HG03280 (cell line): ENCODE results near the gene ABHD11.
"Not testable (repeated sequence)": the region's sequence is repeated elsewhere in the genome, so short reads cannot be mapped to it uniquely, and the experiment has no call there.

ENCODE experiments used
- ATAC-seq: cut with Tn5 transposase; IDR thresholded peaks from one replicate; pipeline ENCODE4 v1.9.1; 2021; ENCODE audit warnings: mild to moderate bottlenecking, moderate library complexity; ENCODE audit not compliant: unreplicated experiment

The ABHD11 gene

GRCh38 chr7:73746378-73746777, 7.8 kb upstream of the ABHD11 start:
- no peak for ATAC-seq

GRCh38 chr7:73742753-73743641, 4.4 kb upstream of the ABHD11 start:
- ATAC-seq: no peak

- no peak for ATAC-seq
These were observed 3.7 kb upstream of the ABHD11 start for GRCh38 chr7:73742338-73742752.

GRCh38 chr7:73741600-73741999, 3.0 kb upstream of the ABHD11 start:
- ATAC-seq: no peak

GRCh38 chr7:73740771-73741170, 2.2 kb upstream of the ABHD11 start:
- no peak for ATAC-seq

GRCh38 chr7:73740212-73740611, 1.6 kb upstream of the ABHD11 start:
- no peak for ATAC-seq

- no peak for ATAC-seq
These were observed 775 bp upstream of the ABHD11 start for GRCh38 chr7:73739387-73739767.

- ATAC-seq: no peak
These were observed 386 bp downstream of the ABHD11 start for GRCh38 chr7:73738220-73738611.

GRCh38 chr7:73737491-73738219, 947 bp downstream of the ABHD11 start:
- no peak for ATAC-seq

- ATAC-seq: no peak
These were observed 1.7 kb downstream of the ABHD11 start for GRCh38 chr7:73736885-73737284.

- no peak for ATAC-seq
These were observed 3.1 kb downstream of the ABHD11 start for GRCh38 chr7:73735528-73735905.

GRCh38 chr7:73734619-73735527, 3.7 kb downstream of the ABHD11 start:
- ATAC-seq: peak; percentile 46

- no peak for ATAC-seq
These were observed 6.2 kb downstream of the ABHD11 start for GRCh38 chr7:73732397-73732796.

GRCh38 chr7:73730485-73730884, 8.1 kb downstream of the ABHD11 start:
- ATAC-seq: no peak

- ATAC-seq: no peak
These were observed 10.1 kb downstream of the ABHD11 start for GRCh38 chr7:73728551-73728950.

- no peak for ATAC-seq
These were observed 10.7 kb downstream of the ABHD11 start for GRCh38 chr7:73727952-73728351.

- no peak for ATAC-seq
These were observed 12.5 kb downstream of the ABHD11 start for GRCh38 chr7:73726083-73726466.

- ATAC-seq: no peak
These were observed 14.8 kb downstream of the ABHD11 start for GRCh38 chr7:73723813-73724212.

GRCh38 chr7:73722785-73723184, 15.8 kb downstream of the ABHD11 start:
- no peak for ATAC-seq

GRCh38 chr7:73722182-73722581, 16.4 kb downstream of the ABHD11 start:
- ATAC-seq: not testable (repeated sequence)

GRCh38 chr7:73721377-73721817, 17.2 kb downstream of the ABHD11 start:
- no peak for ATAC-seq
